GM21723 (cell line): ENCODE results near the gene TOLLIP.
"Not testable (repeated sequence)": the region's sequence is repeated elsewhere in the genome, so short reads cannot be mapped to it uniquely, and the experiment has no call there.

Experiments
- ATAC-seq: cut with Tn5 transposase; IDR thresholded peaks from one replicate; pipeline ENCODE4 v1.9.1; 2021; ENCODE audit warnings: mild to moderate bottlenecking, moderate library complexity; ENCODE audit not compliant: unreplicated experiment

Gene TOLLIP

GRCh38 chr11:1251236-1251770 is 58.1 kb downstream of the TOLLIP start:
- no peak for ATAC-seq

DNA sequence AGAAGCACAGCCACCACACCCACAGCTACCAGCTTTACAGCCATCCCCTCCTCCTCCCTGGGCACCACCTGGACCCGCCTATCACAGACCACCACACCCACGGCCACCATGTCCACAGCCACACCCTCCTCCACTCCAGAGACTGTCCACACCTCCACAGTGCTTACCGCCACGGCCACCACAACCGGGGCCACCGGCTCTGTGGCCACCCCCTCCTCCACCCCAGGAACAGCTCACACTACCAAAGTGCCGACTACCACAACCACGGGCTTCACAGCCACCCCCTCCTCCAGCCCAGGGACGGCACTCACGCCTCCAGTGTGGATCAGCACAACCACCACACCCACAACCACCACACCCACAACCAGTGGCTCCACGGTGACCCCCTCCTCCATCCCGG is 59.0 kb downstream of the TOLLIP start:
- not testable (repeated sequence) for ATAC-seq

GRCh38 chr11:1248951-1249350 is 60.5 kb downstream of the TOLLIP start:
- not testable (repeated sequence) for ATAC-seq

DNA sequence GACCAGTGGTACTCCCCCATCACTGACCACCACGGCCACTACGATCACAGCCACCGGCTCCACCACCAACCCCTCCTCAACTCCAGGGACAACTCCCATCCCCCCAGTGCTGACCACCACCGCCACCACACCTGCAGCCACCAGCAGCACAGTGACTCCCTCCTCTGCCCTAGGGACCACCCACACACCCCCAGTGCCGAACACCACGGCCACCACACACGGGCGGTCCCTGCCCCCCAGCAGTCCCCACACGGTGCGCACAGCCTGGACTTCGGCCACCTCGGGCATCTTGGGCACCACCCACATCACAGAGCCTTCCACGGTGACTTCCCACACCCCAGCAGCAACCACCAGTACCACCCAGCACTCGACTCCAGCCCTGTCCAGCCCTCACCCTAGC is 62.4 kb downstream of the TOLLIP start:
- ATAC-seq, result not testable (repeated sequence)

- not testable (repeated sequence) for ATAC-seq
These were observed 63.1 kb downstream of the TOLLIP start for GRCh38 chr11:1246301-1246700.

DNA sequence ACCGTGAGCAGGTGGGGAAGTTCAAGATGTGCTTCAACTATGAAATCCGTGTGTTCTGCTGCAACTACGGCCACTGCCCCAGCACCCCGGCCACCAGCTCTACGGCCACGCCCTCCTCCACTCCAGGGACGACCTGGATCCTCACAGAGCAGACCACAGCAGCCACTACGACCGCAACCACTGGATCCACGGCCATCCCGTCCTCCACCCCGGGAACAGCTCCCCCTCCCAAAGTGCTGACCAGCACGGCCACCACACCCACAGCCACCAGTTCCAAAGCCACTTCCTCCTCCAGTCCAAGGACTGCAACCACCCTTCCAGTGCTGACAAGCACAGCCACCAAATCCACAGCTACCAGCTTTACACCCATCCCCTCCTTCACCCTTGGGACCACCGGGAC is 63.7 kb downstream of the TOLLIP start:
- ATAC-seq, result not testable (repeated sequence)

- ATAC-seq, result not testable (repeated sequence)
These were observed 64.9 kb downstream of the TOLLIP start for GRCh38 chr11:1244557-1244956.

DNA sequence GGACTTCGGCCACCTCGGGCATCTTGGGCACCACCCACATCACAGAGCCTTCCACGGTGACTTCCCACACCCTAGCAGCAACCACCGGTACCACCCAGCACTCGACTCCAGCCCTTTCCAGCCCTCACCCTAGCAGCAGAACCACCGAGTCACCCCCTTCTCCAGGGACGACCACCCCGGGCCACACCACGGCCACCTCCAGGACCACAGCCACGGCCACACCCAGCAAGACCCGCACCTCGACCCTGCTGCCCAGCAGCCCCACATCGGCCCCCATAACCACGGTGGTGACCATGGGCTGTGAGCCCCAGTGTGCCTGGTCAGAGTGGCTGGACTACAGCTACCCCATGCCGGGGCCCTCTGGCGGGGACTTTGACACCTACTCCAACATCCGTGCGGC is 65.9 kb downstream of the TOLLIP start:
- ATAC-seq, result not testable (repeated sequence)

DNA sequence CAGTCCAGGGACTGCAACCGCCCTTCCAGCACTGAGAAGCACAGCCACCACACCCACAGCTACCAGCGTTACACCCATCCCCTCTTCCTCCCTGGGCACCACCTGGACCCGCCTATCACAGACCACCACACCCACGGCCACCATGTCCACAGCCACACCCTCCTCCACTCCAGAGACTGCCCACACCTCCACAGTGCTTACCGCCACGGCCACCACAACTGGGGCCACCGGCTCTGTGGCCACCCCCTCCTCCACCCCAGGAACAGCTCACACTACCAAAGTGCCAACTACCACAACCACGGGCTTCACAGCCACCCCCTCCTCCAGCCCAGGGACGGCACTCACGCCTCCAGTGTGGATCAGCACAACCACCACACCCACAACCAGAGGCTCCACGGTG is 66.7 kb downstream of the TOLLIP start:
- not testable (repeated sequence) for ATAC-seq

- ATAC-seq, result no peak
These were observed 67.1 kb downstream of the TOLLIP start for GRCh38 chr11:1242289-1242688.

- ATAC-seq, result no peak
These were observed 67.7 kb downstream of the TOLLIP start for GRCh38 chr11:1241706-1242105.

- no peak for ATAC-seq
These were observed 68.7 kb downstream of the TOLLIP start for GRCh38 chr11:1240771-1241170.

- ATAC-seq, result no peak
These were observed 69.7 kb downstream of the TOLLIP start for GRCh38 chr11:1239596-1240205.

DNA sequence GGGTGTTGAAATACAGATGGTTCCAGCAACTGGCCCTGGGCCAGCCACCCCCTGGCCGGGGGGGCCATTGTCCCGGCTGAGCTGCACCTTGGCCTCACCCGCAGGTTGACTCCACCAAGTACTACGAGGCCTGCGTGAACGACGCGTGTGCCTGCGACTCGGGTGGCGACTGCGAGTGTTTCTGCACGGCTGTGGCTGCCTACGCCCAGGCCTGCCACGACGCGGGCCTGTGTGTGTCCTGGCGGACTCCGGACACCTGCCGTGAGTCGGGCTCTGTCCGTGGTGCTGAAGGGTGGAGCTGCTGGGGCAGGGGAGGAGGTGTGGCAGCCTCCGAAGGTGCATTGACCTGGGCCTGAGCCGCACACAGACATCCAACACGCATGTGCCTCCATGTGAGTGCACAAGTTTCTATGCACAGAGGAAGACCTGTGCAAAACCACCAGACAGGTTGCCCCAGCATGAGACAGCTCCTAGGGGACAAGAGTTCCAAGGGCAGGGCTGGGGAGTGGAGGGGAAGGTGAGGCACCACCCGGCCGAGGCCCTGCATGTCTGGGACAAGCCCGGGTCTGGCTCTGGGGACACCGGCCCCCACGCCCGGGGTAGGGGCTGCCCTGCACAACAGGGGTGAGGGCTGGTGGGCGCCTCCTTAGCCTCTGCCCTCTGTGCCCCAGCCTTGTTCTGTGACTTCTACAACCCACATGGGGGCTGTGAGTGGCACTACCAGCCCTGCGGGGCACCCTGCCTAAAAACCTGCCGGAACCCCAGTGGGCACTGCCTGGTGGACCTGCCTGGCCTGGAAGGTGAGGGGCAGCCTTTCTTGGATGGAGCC is 70.5 kb downstream of the TOLLIP start:
- ATAC-seq, result no peak

- no peak for ATAC-seq
These were observed 71.6 kb downstream of the TOLLIP start for GRCh38 chr11:1237851-1238250.

GRCh38 chr11:1237128-1237580 is 72.3 kb downstream of the TOLLIP start:
- ATAC-seq, result no peak

DNA sequence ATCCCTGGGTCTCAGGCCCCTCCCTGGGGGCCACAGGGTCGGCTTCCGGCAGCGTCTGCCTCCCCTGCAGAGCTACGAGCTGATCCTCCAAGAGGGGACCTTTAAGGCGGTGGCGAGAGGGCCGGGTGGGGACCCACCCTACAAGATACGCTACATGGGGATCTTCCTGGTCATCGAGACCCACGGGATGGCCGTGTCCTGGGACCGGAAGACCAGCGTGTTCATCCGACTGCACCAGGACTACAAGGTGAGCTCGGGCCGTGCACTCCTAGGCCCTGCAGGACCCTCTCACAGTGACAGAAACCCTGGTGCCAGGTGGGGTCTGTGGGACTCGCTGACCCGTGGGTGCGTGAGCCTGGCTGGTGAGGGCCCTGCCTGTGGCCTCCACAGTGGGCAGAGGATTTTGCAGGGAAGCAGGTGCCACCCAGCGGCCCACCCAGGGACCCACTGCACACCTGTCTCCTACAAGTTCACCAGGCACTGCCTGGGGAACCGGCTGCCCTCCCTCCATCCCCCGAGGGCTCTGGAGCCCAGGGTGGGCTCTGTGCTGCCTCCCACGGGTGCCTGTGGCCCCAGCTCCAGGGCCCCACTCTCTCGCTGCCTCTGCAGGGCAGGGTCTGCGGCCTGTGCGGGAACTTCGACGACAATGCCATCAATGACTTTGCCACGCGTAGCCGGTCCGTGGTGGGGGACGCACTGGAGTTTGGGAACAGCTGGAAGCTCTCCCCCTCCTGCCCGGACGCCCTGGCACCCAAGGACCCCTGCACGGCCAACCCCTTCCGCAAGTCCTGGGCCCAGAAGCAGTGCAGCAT is 72.9 kb downstream of the TOLLIP start:
- no peak for ATAC-seq

- no peak for ATAC-seq
These were observed 73.5 kb downstream of the TOLLIP start for GRCh38 chr11:1235901-1236315.

DNA sequence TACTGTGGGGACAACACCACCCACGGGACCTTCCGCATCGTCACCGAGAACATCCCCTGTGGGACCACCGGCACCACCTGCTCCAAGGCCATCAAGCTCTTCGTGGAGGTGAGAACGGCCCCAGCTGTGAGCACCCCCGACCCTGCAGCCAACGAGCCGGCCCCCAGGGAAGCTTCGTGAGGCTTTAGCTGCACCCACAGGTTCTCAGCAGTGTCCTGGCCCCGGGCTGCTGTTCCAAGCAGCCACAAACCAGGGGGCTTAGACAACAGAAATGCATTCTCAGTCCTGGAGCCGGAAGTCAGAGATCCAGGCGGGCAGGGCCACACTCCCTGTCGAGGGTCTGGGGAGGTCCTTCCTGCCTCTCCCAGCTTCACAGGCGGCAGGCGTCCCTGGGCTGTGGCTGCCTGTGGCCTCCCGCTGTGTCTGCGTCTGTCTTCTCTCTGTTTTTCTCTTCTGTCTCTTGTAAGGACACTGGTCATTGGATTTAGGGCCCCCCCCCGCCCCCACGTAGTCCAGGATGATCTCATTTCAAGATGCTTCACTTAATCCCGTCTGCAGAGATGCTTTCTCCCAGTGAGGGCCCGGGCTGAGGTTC is 74.0 kb downstream of the TOLLIP start:
- ATAC-seq, result no peak

DNA sequence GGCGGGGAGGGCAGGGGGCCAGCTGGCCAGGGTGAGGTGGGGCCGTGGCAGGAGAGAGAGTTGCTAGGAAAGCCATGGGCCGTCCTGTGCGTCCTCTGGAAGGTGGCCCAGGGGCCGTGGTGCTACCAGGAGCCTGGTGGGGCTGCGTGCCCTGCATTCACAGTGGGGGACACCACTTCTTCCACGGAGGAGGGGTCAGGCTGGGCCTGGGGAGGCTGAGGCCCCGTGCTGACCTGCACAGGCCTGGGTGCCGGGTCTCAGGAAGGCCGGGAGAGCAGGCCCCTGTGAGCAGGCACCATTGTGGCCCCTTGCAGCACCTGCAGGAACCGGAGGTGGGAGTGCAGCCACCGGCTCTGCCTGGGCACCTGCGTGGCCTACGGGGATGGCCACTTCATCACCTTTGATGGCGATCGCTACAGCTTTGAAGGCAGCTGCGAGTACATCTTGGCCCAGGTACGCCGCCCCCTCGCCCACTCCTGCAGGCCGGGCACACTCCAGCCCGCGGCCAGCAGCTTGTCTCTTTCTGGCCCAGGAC is 74.6 kb downstream of the TOLLIP start:
- no peak for ATAC-seq
